IPS-18a (cell line): Measurements from ENCODE around the gene OIP5.

Source experiments
- H3K27ac ChIP-seq: one replicate; pipeline ENCODE4 v1.5.1; 2013; ENCODE audit warnings: low read length
- H3K27me3 ChIP-seq: one replicate; pipeline ENCODE4 v1.6.1; 2013; ENCODE audit warnings: mild to moderate bottlenecking, low read length; ENCODE audit not compliant: control insufficient read depth, insufficient read depth
- H3K36me3 ChIP-seq: one replicate; pipeline ENCODE4 v1.6.1; 2013; ENCODE audit warnings: low read depth, low read length; ENCODE audit not compliant: control insufficient read depth
- H3K4me1 ChIP-seq: one replicate; pipeline ENCODE4 v1.6.1; 2013; ENCODE audit warnings: low read depth, low read length; ENCODE audit not compliant: control insufficient read depth
- H3K4me3 ChIP-seq: one replicate; pipeline ENCODE4 v1.5.1; 2013; ENCODE audit warnings: low read length
- H3K9ac ChIP-seq: one replicate; pipeline ENCODE4 v1.6.1; 2013; ENCODE audit warnings: mild to moderate bottlenecking, low read length, moderate library complexity
- H3K9me3 ChIP-seq: one replicate; pipeline ENCODE4 v1.6.1; 2013; ENCODE audit warnings: low read depth, low read length; ENCODE audit not compliant: control insufficient read depth

Gene OIP5

DNA sequence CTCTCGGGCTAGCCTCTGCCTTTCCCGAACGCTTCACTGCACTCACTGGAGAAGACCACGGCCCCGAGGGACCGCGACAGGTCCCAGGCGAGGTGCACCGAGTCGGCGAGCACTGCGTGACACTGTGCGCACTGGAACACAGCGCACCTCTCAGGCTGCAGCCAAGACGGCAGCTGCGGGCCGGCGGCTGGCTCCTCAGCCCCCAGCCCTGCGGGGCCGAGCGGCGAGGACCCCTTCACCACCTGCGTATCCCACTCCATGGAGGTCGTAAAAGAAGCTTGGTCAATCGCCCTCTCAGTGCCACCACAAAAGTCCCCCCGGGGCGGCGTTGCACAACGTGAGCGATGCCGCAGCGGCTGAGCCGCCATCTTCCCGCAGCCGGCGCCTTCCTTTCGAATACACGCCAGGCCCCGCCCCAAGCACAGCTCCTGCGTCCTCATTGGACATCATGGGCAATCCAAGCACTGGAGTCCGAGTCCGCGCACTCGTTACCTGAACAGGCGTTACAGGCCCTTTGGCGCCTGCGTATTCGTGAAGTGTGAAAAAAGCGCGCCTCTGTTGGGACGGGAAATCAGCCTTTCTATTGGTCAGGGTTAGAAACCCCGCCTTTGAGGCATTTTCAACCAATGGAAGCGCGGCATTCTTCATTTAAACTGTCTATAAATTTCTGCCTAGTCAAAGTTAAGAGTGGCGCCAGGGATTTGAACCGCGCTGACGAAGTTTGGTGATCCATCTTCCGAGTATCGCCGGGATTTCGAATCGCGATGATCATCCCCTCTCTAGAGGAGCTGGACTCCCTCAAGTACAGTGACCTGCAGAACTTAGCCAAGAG, at the start of gene OIP5, which contains the start of gene NUSAP1:
TSS of gene OIP5 (minus strand) at position 398 of the 832 bp plus-strand sequence. CDS start at position 368, 30 bp downstream.
TSS of gene NUSAP1 (plus strand) at position 688 of the 832 bp plus-strand sequence. CDS start at position 765, 77 bp downstream.
- Histone ChIP-seq H3K4me1 (peaks cover 7% of the 10 kb centered on the region), H3K27me3 (no peaks in the 10 kb centered on the region), H3K4me3 (peak within 1 kb of the TSS; percentile 87), H3K27ac (peak within 1 kb of the TSS; percentile 73), H3K9ac (peak within 1 kb of the TSS; percentile 90), H3K36me3 (no peaks in the 10 kb centered on the region), H3K9me3 (no peaks in the 10 kb centered on the region)

DNA sequence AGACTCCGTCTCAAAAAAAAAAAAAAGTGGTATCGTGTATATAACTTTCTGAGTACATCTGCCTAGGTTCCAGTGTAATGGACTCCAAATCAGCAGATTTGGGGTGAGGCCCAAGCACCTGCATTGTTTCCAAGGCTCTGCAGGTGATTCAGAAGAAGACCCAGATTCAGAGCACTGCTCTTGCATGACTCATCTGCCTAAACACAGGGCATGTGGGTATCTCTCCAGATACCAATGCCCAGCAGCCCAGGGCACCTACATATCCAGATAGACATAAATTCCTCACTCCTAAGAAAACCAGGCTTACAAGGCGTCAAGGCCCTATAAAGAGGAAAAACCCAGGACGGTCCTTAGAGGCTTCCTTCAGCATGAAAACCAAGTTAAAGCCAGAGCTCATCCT, 45.6 kb upstream of the OIP5 start:
- H3K27me3 ChIP-seq, result no peaks in the 10 kb centered on the region
- peaks cover 66% of the 10 kb centered on the region for H3K36me3 ChIP-seq
- H3K9ac ChIP-seq, result no peak overlapping the region
- H3K9me3 ChIP-seq, result no peaks in the 10 kb centered on the region
- H3K4me1 ChIP-seq, result no peaks in the 10 kb centered on the region
- no peak overlapping the region for H3K4me3 ChIP-seq
- no peak overlapping the region for H3K27ac ChIP-seq

DNA sequence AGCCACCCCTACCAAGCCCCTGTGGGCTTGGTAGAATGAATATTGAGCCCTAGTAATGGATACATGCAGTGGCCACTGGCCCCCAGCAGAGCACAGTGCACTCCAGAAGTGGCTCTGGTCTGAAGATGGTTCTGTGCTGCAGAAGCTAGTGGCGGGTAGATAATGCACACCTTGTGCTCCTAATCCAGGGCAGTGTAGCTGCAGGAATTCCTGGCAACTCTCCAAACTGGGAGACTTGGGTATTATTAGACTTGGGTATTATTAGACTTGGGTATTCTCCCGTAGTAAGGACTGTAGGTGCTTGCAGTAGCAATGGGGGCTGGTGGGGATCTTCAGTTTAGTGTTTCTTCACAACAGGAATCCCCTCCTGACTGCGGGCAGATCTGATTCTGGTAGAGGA, 35.0 kb upstream of the OIP5 start:
- Histone ChIP-seq H3K27ac (no peak overlapping the region), H3K9ac (no peak overlapping the region), H3K4me3 (no peak overlapping the region), H3K9me3 (no peaks in the 10 kb centered on the region), H3K36me3 (peaks cover 75% of the 10 kb centered on the region), H3K27me3 (no peaks in the 10 kb centered on the region), H3K4me1 (no peaks in the 10 kb centered on the region)

DNA sequence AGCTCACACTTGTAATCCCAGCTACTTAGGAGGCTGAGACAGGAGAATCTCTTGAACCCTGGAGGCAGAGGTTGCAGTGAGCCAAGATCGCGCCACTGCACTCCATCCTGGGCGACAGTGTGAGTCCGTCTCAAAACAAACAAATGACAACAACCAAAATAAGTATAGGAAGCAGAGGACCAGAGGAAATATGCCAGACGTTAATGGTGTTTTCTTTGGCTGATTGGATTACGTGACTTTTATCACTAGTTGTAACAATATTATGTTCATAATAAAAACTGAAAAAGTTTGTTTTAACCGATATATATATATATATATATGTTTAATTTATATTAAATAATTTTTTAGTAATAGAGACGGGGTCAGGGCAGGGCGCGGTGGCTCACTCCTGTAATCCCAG, 22.0 kb upstream of the OIP5 start:
- Histone ChIP-seq H3K9me3 (no peaks in the 10 kb centered on the region), H3K27me3 (no peaks in the 10 kb centered on the region), H3K4me3 (no peak overlapping the region), H3K9ac (no peak overlapping the region), H3K4me1 (no peaks in the 10 kb centered on the region), H3K36me3 (peaks cover 85% of the 10 kb centered on the region), H3K27ac (no peak overlapping the region)

DNA sequence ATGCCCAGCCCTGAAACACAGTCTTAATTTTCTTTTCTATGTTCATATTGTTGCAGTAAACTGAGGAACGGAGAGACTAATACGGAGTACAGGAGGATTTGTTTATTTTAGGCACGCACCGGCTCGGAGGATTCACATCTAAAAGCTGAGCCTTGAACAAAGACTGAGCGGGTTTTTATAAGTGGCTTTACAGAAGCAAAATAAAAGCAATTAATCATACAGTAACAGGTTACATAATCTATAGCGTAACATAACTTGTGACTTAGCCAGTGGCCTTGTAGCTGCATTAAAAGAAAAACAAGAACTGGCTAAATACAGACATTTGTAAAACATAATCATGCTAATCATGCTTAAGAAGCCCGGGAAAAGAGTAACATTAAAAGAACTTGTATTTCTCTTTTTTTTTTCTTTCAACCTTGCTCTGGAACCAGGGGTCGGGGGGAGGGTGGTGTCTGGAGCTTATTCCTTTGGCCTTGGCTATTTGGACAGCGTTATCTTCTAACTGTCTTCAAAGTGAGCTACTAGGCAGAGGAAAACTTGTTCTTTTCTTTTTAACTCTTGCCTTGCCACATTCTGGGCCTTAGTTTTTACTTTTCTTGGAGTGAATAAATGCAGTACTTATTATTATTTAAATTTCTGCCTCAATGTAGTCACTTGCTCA, 17.8 kb upstream of the OIP5 start:
- Histone ChIP-seq H3K9ac (no peak overlapping the region), H3K36me3 (peaks cover 66% of the 10 kb centered on the region)

DNA sequence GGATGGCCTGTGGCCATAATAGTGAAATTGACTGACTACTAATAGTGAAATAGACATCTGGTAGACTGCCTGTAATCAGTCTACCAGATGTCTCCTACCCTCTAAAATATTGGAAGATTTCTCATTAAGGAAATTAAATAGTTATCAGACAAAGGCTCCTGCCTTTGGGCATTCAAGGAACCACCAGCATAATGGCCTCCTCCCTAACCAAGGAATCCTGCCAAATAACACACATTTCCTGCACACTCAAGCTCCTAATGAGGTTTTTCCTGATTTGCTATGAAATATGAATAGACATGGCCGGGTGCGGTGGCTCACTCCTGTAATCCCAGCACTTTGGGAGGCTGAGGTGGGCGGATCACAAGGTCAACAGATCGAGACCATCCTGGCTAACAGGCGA, 14.8 kb upstream of the OIP5 start:
- H3K4me3 ChIP-seq, result no peak overlapping the region
- no peaks in the 10 kb centered on the region for H3K4me1 ChIP-seq
- H3K27me3 ChIP-seq, result no peaks in the 10 kb centered on the region
- peaks cover 66% of the 10 kb centered on the region for H3K36me3 ChIP-seq
- no peaks in the 10 kb centered on the region for H3K9me3 ChIP-seq
- no peak overlapping the region for H3K9ac ChIP-seq
- no peak overlapping the region for H3K27ac ChIP-seq

More for the DNA sequence above, 17.8 kb upstream of the OIP5 start:
- H3K4me3 ChIP-seq, result no peak overlapping the region
- H3K4me1 ChIP-seq, result no peaks in the 10 kb centered on the region
- no peaks in the 10 kb centered on the region for H3K27me3 ChIP-seq
- H3K27ac ChIP-seq, result no peak overlapping the region
- H3K9me3 ChIP-seq, result no peaks in the 10 kb centered on the region

DNA sequence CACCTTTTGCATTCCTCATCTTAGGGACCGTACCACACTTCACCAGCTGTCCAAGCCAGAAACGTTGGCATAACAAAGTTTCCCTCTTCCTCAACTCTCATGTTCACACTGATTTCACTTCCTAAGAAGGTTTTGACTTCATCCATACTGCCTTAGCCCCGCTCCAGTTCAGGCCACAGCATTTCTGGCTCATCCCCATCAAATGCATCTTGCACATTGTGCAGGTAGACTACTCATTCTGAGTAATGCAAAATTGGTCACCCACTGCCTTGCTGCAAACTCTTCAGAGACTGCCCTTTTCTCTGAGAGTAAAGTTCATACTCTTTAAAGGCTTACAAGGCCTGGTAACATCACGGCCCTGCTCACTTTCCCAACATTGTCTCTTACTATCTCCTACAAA, 9.1 kb upstream of the OIP5 start:
- Histone ChIP-seq H3K27me3 (no peaks in the 10 kb centered on the region), H3K4me1 (no peaks in the 10 kb centered on the region), H3K9me3 (no peaks in the 10 kb centered on the region), H3K27ac (no peak overlapping the region), H3K4me3 (no peak overlapping the region), H3K36me3 (peaks cover 58% of the 10 kb centered on the region), H3K9ac (no peak overlapping the region)

DNA sequence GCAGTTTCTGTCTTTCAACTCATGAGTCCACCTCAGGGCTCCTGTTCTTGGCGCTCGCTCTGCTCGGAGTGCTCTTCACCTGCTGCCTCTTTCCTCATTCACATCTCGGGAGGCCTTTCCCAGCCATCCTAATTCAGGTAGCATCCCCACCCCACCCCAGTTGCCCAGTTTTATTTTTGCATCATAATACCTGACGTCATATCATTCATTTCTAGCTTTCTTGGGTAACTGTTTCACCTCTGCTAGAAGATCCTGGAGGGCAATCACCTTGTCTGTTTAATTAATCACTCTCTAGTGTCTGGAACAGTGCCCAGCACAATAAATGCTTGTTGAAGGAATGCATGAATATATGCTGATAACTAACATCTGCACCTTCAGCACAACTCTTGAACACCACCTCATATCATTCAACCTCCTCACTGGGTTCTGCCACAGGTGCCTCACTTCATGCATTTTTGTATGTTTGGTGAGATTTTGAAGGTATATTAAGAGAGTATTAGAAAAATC, 7.9 kb upstream of the OIP5 start:
- Histone ChIP-seq H3K4me3 (no peak overlapping the region), H3K4me1 (no peaks in the 10 kb centered on the region), H3K9ac (no peak overlapping the region), H3K9me3 (no peaks in the 10 kb centered on the region), H3K36me3 (peaks cover 50% of the 10 kb centered on the region), H3K27ac (no peak overlapping the region), H3K27me3 (no peaks in the 10 kb centered on the region)

DNA sequence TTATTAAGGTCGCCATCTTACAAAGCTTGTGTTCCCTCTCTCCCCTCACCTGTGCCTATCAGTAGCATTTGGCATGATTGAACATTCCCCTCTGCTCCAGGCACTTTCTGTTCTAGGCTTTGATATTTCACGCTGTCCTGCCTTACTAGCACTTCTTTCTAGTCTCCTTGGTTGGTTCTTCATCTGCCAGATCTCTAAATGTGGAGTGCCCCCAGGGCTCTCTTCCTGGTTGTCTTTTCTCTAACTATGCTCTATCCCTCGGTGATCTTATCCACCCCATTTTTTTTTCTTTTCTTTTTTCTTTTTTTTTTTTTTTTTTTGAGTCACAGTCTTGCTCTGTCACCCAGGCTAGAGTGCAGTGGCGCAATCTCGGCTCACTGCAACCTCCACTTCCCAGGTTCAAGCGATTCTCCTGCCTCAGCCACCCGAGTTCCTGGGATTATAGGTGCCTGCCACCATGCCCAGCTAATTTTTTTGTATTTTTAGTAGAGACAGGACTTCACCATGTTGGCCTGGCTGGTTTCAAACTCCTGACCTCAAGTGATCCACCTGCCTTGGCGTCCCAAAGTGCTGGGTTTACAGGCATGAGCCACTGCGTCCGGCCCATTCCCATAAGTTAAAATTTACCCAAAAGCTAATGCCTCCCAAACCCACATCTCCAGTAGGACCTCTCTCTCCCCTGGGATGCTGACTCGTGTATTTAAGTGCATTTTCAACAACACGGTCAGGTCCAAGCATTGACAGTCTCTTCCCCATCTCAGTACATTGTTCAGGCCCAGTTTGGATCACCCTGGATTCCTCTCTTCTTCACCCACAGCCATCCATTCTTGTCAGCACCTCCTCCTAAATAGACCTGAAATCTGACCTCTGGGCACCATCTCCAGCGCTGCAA, 5.5 kb upstream of the OIP5 start:
- Histone ChIP-seq H3K27ac (no peak overlapping the region), H3K4me3 (no peak overlapping the region)

DNA sequence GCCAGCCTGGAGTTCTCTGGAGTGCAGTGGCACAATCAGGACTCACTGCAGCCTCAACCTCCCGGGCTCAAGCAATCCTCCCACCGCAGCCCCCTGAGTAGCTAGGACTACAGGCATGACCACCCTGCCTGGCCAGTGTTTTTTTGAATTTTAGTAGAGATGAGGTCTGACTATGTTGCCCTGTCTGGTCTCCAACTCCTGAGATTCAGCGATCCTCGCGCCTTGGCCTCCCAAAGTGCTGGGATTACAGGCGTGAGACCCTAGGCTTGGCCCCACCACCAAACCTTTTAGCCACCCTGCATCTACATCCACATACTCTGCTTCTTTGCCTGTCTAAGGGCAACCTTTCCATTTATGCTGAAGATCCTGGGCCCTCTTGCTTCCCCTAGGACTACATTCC, 4.7 kb upstream of the OIP5 start:
- Histone ChIP-seq H3K9me3 (no peaks in the 10 kb centered on the region), H3K4me1 (peaks cover 2% of the 10 kb centered on the region), H3K36me3 (peaks cover 29% of the 10 kb centered on the region), H3K27me3 (no peaks in the 10 kb centered on the region), H3K9ac (no peak overlapping the region), H3K4me3 (no peak overlapping the region), H3K27ac (no peak overlapping the region)

More for the DNA sequence above, 5.5 kb upstream of the OIP5 start:
- Histone ChIP-seq H3K9ac (no peak overlapping the region), H3K9me3 (no peaks in the 10 kb centered on the region), H3K36me3 (peaks cover 37% of the 10 kb centered on the region), H3K4me1 (peaks cover 2% of the 10 kb centered on the region), H3K27me3 (no peaks in the 10 kb centered on the region)

DNA sequence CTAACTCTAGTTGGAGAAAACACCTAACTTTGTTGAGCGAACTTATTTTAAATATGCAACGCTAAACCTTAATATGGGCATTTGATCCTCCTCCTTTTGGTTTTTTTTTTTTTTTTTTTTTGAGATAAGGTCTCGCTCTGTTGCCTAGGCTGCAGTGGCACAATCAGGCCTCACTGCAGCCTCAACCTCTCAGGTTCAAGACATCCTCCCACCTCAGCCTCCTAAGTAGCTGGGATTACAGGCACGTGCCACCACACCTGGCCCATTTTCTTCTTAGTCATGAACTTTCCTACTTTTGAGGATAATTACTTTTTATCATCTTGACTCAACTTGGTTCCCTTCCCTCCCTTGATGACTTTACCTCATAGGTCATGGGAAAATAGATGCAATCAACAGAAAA, 4.2 kb upstream of the OIP5 start:
- Histone ChIP-seq H3K9ac (no peak overlapping the region), H3K4me1 (peaks cover 2% of the 10 kb centered on the region), H3K27me3 (no peaks in the 10 kb centered on the region), H3K9me3 (no peaks in the 10 kb centered on the region), H3K27ac (no peak overlapping the region), H3K36me3 (peaks cover 24% of the 10 kb centered on the region), H3K4me3 (no peak overlapping the region)
